Measurements from ENCODE around the gene COG1. TPM values are rescaled to one million over a fixed set of nuclear protein-coding genes. Genes with fewer than 3 reads are reported as not detected.

Gene COG1
- total and polyA plus RNA-seq, 9 of the 15 experiments (the other 6 are each of a cell fraction or from before 2014, with no cell fraction given): 9.5 to 26.8 (median 12.9) TPM

DNA sequence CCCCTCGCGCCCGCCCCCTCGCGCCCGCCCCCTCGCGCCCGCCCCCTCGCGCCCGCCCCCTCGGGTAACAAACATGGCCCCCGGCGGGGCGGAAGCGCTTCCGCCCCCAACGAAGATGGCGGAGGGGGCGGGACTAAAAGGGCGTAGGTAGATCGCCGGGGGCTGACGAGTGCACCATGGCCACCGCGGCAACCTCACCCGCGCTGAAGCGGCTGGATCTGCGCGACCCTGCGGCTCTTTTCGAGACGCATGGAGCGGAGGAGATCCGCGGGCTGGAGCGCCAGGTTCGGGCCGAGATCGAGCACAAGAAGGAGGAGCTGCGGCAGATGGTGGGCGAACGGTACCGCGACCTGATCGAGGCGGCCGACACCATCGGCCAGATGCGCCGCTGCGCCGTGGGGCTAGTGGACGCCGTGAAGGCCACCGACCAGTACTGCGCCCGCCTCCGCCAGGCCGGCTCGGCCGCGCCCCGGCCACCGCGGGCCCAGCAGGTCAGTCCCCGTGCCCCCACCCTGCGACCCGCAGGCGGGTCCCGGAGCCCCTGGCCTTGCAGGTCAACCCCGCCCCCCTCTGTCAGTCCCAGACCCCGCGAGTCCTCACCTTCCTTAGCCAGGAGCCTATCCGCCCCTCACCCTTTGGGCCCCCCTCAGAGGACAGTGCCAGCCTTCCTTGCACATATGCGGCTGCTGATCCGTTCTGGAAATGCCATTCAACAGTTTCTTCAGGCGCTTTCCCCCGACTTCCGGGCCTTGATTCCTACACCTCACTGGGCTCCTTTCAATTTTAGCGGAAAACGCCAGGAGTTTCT, at the start of gene COG1 (continued):
- TF ChIP-seq, protein P1, sequence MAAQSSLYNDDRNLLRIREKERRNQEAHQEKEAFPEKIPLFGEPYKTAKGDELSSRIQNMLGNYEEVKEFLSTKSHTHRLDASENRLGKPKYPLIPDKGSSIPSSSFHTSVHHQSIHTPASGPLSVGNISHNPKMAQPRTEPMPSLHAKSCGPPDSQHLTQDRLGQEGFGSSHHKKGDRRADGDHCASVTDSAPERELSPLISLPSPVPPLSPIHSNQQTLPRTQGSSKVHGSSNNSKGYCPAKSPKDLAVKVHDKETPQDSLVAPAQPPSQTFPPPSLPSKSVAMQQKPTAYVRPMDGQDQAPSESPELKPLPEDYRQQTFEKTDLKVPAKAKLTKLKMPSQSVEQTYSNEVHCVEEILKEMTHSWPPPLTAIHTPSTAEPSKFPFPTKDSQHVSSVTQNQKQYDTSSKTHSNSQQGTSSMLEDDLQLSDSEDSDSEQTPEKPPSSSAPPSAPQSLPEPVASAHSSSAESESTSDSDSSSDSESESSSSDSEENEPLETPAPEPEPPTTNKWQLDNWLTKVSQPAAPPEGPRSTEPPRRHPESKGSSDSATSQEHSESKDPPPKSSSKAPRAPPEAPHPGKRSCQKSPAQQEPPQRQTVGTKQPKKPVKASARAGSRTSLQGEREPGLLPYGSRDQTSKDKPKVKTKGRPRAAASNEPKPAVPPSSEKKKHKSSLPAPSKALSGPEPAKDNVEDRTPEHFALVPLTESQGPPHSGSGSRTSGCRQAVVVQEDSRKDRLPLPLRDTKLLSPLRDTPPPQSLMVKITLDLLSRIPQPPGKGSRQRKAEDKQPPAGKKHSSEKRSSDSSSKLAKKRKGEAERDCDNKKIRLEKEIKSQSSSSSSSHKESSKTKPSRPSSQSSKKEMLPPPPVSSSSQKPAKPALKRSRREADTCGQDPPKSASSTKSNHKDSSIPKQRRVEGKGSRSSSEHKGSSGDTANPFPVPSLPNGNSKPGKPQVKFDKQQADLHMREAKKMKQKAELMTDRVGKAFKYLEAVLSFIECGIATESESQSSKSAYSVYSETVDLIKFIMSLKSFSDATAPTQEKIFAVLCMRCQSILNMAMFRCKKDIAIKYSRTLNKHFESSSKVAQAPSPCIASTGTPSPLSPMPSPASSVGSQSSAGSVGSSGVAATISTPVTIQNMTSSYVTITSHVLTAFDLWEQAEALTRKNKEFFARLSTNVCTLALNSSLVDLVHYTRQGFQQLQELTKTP (IDR thresholded peaks at IDR 0.05; ENCODE audit: low read depth in 1 of 2, partially characterized antibody in 2 of 2): no peak
- TF ChIP-seq KDM2B (CRISPR knock-in tag; IDR thresholded peaks at IDR 0.05): no peak
- TF ChIP-seq ZNF699 (CRISPR knock-in tag; IDR thresholded peaks at IDR 0.05; ENCODE audit: insufficient replicate concordance): no peak
- no peak for TF ChIP-seq GATA2 (CRISPR knock-in tag; IDR thresholded peaks at IDR 0.05)
- TF ChIP-seq JUN (IDR thresholded peaks at IDR 0.05; ENCODE audit: borderline replicate concordance, low read depth, low read length): no peak
- no peak for TF ChIP-seq JUN (CRISPR knock-in tag; IDR thresholded peaks at IDR 0.05; ENCODE audit: borderline replicate concordance)
- no peak for TF ChIP-seq ZKSCAN1 (IDR thresholded peaks at IDR 0.05; ENCODE audit: low read depth, low read length)
- peak; percentile 92 to 99 (median 98) for TF ChIP-seq YY1 (IDR thresholded peaks at IDR 0.05; ENCODE audit: borderline replicate concordance in 1 of 3, control insufficient read depth in 1 of 3, extremely low read depth in 1 of 3, insufficient read depth in 3 of 3, insufficient read length in 1 of 3, insufficient replicate concordance in 2 of 3, low read depth in 1 of 3, low read length in 2 of 3)
- no peak for TF ChIP-seq MTA2 (IDR thresholded peaks at IDR 0.05; ENCODE audit: low read depth)
- TF ChIP-seq MCM7 (IDR thresholded peaks at IDR 0.05): no peak
- TF ChIP-seq SUPT5H (IDR thresholded peaks at IDR 0.05): peak; percentile 79
- TF ChIP-seq CSDE1 (IDR thresholded peaks at IDR 0.05): no peak
- TF ChIP-seq, protein P2, sequence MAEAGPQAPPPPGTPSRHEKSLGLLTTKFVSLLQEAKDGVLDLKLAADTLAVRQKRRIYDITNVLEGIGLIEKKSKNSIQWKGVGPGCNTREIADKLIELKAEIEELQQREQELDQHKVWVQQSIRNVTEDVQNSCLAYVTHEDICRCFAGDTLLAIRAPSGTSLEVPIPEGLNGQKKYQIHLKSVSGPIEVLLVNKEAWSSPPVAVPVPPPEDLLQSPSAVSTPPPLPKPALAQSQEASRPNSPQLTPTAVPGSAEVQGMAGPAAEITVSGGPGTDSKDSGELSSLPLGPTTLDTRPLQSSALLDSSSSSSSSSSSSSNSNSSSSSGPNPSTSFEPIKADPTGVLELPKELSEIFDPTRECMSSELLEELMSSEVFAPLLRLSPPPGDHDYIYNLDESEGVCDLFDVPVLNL (CRISPR knock-in tag; IDR thresholded peaks at IDR 0.05; ENCODE audit: low read depth): 0 out of 2 replicates have a peak, but pooled peaks have one; percentile 30
- TF ChIP-seq, protein P3, sequence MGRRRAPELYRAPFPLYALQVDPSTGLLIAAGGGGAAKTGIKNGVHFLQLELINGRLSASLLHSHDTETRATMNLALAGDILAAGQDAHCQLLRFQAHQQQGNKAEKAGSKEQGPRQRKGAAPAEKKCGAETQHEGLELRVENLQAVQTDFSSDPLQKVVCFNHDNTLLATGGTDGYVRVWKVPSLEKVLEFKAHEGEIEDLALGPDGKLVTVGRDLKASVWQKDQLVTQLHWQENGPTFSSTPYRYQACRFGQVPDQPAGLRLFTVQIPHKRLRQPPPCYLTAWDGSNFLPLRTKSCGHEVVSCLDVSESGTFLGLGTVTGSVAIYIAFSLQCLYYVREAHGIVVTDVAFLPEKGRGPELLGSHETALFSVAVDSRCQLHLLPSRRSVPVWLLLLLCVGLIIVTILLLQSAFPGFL (CRISPR knock-in tag; IDR thresholded peaks at IDR 0.05): no peak
- peak; percentile 66 for TF ChIP-seq TAF9B (IDR thresholded peaks at IDR 0.05; ENCODE audit: partially characterized antibody)
- no peak for TF ChIP-seq ZNF165 (CRISPR knock-in tag; IDR thresholded peaks at IDR 0.05; ENCODE audit: borderline replicate concordance)
- 0 out of 2 replicates have a peak, but pooled peaks have one; percentile 47 for TF ChIP-seq SAFB (IDR thresholded peaks at IDR 0.05; ENCODE audit: borderline replicate concordance, low read depth, low read length)
- TF ChIP-seq KAT7 (CRISPR knock-in tag; IDR thresholded peaks at IDR 0.05; ENCODE audit: borderline replicate concordance): no peak
- TF ChIP-seq HDAC6 (IDR thresholded peaks at IDR 0.05; ENCODE audit: low read depth, low read length): no peak
- TF ChIP-seq, protein P4, sequence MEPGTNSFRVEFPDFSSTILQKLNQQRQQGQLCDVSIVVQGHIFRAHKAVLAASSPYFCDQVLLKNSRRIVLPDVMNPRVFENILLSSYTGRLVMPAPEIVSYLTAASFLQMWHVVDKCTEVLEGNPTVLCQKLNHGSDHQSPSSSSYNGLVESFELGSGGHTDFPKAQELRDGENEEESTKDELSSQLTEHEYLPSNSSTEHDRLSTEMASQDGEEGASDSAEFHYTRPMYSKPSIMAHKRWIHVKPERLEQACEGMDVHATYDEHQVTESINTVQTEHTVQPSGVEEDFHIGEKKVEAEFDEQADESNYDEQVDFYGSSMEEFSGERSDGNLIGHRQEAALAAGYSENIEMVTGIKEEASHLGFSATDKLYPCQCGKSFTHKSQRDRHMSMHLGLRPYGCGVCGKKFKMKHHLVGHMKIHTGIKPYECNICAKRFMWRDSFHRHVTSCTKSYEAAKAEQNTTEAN (CRISPR knock-in tag; IDR thresholded peaks at IDR 0.05): no peak

All from K562 (cell line).